Lower leg skin (tissue), 3 donors: ENCODE data around the gene CALHM4.

ENCODE experiments used
- CTCF ChIP-seq, 3 donors: fragments of 450-650 bp; IDR thresholded peaks; one replicate each; pipeline ENCODE4 v1.5.1; 2016; ENCODE audit warnings: antibody characterized with exemption in 3 of 3, mild to moderate bottlenecking in 3 of 3, moderate library complexity in 2 of 3
- POLR2A ChIP-seq, 2 donors: fragments of 450-650 bp; IDR thresholded peaks; one replicate each; pipeline ENCODE4 v1.6.1; 2016 to 2017; ENCODE audit warnings: antibody characterized with exemption in 2 of 2, mild to moderate bottlenecking in 1 of 2, moderate library complexity in 1 of 2

- TF ChIP-seq CTCF (IDR thresholded peaks at IDR 0.05) (no peak), POLR2A (IDR thresholded peaks at IDR 0.05) (no peak)
Observed at GRCh38 chr6:116605935-116606334, 52.4 kb downstream of the CALHM4 start.
